Aorta (tissue), 5 donors: ENCODE measurements around the gene CD69. TPM values are rescaled to one million over a fixed set of nuclear protein-coding genes. Genes with fewer than 3 reads are reported as not detected.

ENCODE experiments used
- ATAC-seq: fragments of 200-7000 bp; cut with Tn5 transposase; one replicate; pipeline ENCODE4 v1.9.1; 2022; ENCODE audit warnings: moderate library complexity; ENCODE audit not compliant: low FRiP score
- DNase-seq, 2 donors: peaks; one replicate each; pipeline ENCODE4 v3.0.0-alpha.2; 2020
- H3K27ac ChIP-seq, 2 donors: one replicate each; pipeline ENCODE4 v1.5.1; 2013; ENCODE audit warnings: low read length in 2 of 2, mild to moderate bottlenecking in 2 of 2, moderate library complexity in 2 of 2, control low read depth in 1 of 2, inconsistent platforms in 1 of 2, low read depth in 1 of 2
- H3K27me3 ChIP-seq, 2 donors: one replicate each; pipeline ENCODE4 v1.6.1; 2013; ENCODE audit warnings: control low read depth in 1 of 2, low read length in 1 of 2, mild to moderate bottlenecking in 1 of 2, moderate library complexity in 1 of 2; ENCODE audit not compliant: insufficient read depth in 2 of 2, control insufficient read depth in 1 of 2
- H3K36me3 ChIP-seq, 2 donors: one replicate each; pipeline ENCODE4 v1.6.1; 2013; ENCODE audit warnings: control low read depth in 1 of 2, low read length in 1 of 2, mild to moderate bottlenecking in 1 of 2; ENCODE audit not compliant: insufficient read depth in 2 of 2, control insufficient read depth in 1 of 2
- H3K4me1 ChIP-seq, 2 donors: one replicate each; pipeline ENCODE4 v1.6.1; 2013; ENCODE audit warnings: low read length in 2 of 2, control low read depth in 1 of 2, mild to moderate bottlenecking in 1 of 2, moderate library complexity in 1 of 2; ENCODE audit not compliant: insufficient read depth in 2 of 2, control insufficient read depth in 1 of 2
- H3K4me3 ChIP-seq, 2 donors: one replicate each; pipeline ENCODE4 v1.5.1; 2013; ENCODE audit warnings: low read length in 2 of 2, control low read depth in 1 of 2, mild to moderate bottlenecking in 1 of 2
- H3K9me3 ChIP-seq: one replicate; pipeline ENCODE4 v1.6.1; 2013; ENCODE audit warnings: mild to moderate bottlenecking, low read length; ENCODE audit not compliant: control insufficient read depth
- WGBS, 2 donors: extraction: QIAGEN DNeasy Blood & Tissue Kit; methylation state at CpG; one replicate each; pipeline ENCODE4 v1.1.7; 2013; 5-methylcytosine and 5-hydroxymethylcytosine counted together
- intact Hi-C, 2 donors: fragments of 100-400 bp; cut with DNase I; formaldehyde crosslinking; loops; one replicate each; pipeline versions ENCODE4 v1.14.2 to v1.15.0; 2022
- polyA plus RNA-seq, 2 donors: library from polyadenylated mRNA; stranded (reverse); fragments of 200-250 nt; gene quantifications; one replicate each; pipeline ENCODE4 v1.2.3, GENCODE V29; 2013
- total RNA-seq, 2 donors: library from RNA; stranded (reverse); fragmentation: NEBNext Ultra II Directional; extraction: Animal tissue kit (Norgen Biotek cat#: 25700); gene quantifications; one replicate each; pipeline ENCODE4 v1.2.1, GENCODE V29; 2021
- donor health status: healthy with polysubstance abuse.
- donor health status: Bipolar disorder and iron deficiency.
- donor health status: DM: no; HTN: no; CAD: no.
- donor health status: DM: no; HTN: no; CAD: no.
- donor health status: DM: yes; HTN: yes; CAD: no.

Gene CD69
- total and polyA plus RNA-seq, 4 donors: 0.59 to 8.4 (median 4.4) TPM; not detected in 1

- Histone ChIP-seq H3K4me3 (no peak overlapping the region), H3K9me3 (no peaks in the 10 kb centered on the region), H3K27ac (no peak overlapping the region), H3K4me1 (no peaks in the 10 kb centered on the region), H3K36me3 (no peaks in the 10 kb centered on the region), H3K27me3 (peaks cover 0 to 3% of the 10 kb centered on the region in 2 donors)
- DNase-seq (no peak), ATAC-seq (no peak)
- 73 to 74% methylated on average over 3 of the region's 3 CpGs for WGBS, 2 donors
- intact Hi-C loops: loop anchor here in 1 of 2 donors (10.0 kb wide), 1 partner anchor 390 kb away; no protein-coding TSS in a partner anchor
Measured at GRCh38 chr12:9754099-9754927, 6.4 kb downstream of the CD69 start.

- H3K9me3 ChIP-seq: no peaks in the 10 kb centered on the region
- intact Hi-C loops: loop anchor here in 1 of 2 donors (10.0 kb wide), 1 partner anchor 391 kb away; no protein-coding TSS in a partner anchor
- H3K27ac ChIP-seq: no peak overlapping the region
- H3K27me3 ChIP-seq: peaks cover 0 to 3% of the 10 kb centered on the region in 2 donors
- DNase-seq: no peak
- WGBS, 2 donors: 6 to 14% methylated on average over 3 of the region's 3 CpGs
- no peaks in the 10 kb centered on the region for H3K36me3 ChIP-seq
- ATAC-seq: no peak
- H3K4me1 ChIP-seq: no peaks in the 10 kb centered on the region
- no peak overlapping the region for H3K4me3 ChIP-seq
Measured at GRCh38 chr12:9753498-9753897, 7.2 kb downstream of the CD69 start.

DNA sequence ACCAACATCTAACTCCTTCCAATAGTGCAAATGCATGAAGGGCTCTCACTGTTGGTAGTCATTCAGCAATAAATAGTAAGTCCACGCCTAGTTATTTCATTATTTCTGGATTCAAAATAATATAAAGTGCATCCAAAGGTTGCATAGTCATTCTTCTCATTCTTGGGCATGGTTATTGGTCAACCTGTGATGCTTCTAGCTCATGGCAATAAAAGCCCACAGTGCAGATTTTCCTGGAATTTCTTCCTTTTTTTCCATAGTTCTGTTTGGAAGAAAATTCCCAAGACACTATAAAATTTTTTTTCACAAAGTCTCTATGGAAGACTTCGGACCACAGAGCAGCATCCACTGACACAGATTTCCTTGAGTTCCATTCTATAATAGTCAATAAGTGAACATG, 7.6 kb downstream of the CD69 start:
- Histone ChIP-seq H3K36me3 (no peaks in the 10 kb centered on the region), H3K9me3 (no peaks in the 10 kb centered on the region), H3K4me3 (no peak overlapping the region), H3K27me3 (peaks cover 0 to 3% of the 10 kb centered on the region in 2 donors), H3K27ac (no peak overlapping the region), H3K4me1 (no peaks in the 10 kb centered on the region)
- no peak for DNase-seq
- intact Hi-C loops: loop anchor here in 1 of 2 donors (10.0 kb wide), 1 partner anchor 392 kb away; no protein-coding TSS in a partner anchor
- WGBS, 2 donors: 9 to 32% methylated on average over 2 of the region's 2 CpGs
- ATAC-seq: no peak

DNA sequence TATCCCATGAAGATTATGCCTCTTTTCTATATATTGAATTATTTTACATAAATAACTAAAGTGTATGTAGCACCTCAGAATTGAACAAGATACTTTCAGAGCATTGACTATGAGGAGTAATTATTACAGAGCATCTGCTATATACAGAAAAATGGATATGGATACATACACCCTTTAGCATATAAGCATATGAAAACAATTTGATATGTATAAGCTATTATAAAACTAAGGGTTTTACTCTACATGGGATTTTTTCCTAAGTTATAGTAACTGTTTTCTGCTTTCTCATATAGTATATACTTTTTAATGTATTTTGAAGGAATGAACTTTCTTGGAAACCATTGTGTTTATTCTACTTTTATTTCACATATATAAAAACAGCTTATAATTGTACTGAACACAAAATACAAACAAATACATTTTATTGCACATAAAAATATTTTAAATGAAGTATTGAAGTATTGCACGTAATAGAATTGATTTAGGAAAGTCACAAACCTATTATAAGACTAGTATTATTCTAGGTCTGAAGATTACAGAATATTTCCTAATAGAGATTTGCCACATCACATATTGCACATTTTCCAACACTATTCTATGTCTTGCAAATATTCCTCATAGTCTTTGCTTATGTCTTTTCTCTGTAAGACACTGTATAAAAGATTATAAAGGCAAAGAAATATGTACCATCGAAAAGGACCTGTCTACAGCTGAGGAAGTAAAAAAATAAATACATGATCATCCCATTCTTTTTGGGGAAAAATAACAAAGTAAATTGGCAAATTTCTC, 8.4 kb downstream of the CD69 start:
- DNase-seq: no peak
- no peaks in the 10 kb centered on the region for H3K9me3 ChIP-seq

DNA sequence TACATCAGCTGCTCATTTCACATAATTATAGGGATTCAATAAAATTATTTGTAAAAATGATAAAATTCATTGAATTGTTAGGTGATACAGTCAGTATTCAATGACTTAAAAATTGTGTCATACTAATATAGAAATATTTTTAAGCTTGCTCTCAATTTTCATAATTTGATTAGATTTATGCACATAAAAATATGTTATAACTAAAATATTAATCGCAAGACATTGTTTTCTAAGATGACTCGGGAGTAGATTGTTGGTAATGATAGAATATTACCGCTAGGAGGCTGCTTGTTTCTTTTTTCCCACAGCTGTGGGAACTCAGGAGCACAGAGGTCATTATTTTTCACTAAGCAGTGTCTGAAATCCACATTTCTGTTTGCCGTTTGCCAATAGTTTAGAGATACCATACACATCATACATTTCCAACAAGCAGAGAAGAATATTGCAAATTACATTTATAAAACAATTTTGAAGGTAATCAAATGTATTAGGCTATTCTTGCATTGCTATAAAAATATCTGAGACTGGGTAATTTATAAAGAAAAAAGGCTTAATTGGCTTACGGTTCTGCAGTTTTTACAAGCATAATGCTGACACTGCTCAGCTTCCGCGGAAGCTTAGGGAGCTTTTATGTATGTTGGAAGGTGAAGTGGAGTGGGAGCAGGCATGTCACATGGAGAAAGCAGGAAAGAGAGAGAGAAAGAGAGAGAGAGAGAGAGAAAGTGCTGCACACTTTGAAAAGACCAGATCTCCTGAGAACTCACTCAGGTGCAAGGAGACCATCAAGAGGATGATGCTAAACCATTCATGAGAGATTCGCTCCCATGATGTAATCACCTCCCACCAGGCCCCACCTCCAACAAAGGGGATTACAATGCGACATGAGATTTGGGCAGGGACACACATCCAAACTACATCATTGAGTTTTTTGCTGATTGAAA, 9.2 kb downstream of the CD69 start:
- ATAC-seq (no peak), DNase-seq (no peak)
- intact Hi-C loops: loop anchor here in 1 of 2 donors (10.0 kb wide), 1 partner anchor 393 kb away; no protein-coding TSS in a partner anchor
- Histone ChIP-seq H3K27me3 (peaks cover 0 to 3% of the 10 kb centered on the region in 2 donors), H3K36me3 (no peaks in the 10 kb centered on the region), H3K4me3 (no peak overlapping the region), H3K9me3 (no peaks in the 10 kb centered on the region), H3K4me1 (no peaks in the 10 kb centered on the region), H3K27ac (no peak overlapping the region)
- 34 to 39% methylated on average over 9 of the region's 9 CpGs for WGBS, 2 donors

More for the DNA sequence above, 8.4 kb downstream of the CD69 start:
- no peaks in the 10 kb centered on the region for H3K36me3 ChIP-seq
- H3K27me3 ChIP-seq: peaks cover 0 to 3% of the 10 kb centered on the region in 2 donors
- intact Hi-C loops: loop anchor here in 1 of 2 donors (10.0 kb wide), 1 partner anchor 392 kb away; no protein-coding TSS in a partner anchor
- H3K4me3 ChIP-seq: no peak overlapping the region
- WGBS, 2 donors: 78 to 87% methylated on average over 2 of the region's 2 CpGs
- ATAC-seq: no peak
- no peak overlapping the region for H3K27ac ChIP-seq
- H3K4me1 ChIP-seq: no peaks in the 10 kb centered on the region

GRCh38 chr12:9750276-9751203, 10.2 kb downstream of the CD69 start:
- intact Hi-C loops: loop anchor here in 1 of 2 donors (10.0 kb wide), 1 partner anchor 394 kb away; no protein-coding TSS in a partner anchor
- no peak for DNase-seq
- no peaks in the 10 kb centered on the region for H3K36me3 ChIP-seq
- H3K27me3 ChIP-seq: peaks cover 0 to 3% of the 10 kb centered on the region in 2 donors
- WGBS, 2 donors: 9 to 11% methylated on average over 20 of the region's 20 CpGs
- no peaks in the 10 kb centered on the region for H3K9me3 ChIP-seq
- ATAC-seq: peak; percentile 87
- H3K27ac ChIP-seq: no peak overlapping the region
- H3K4me1 ChIP-seq: no peaks in the 10 kb centered on the region
- H3K4me3 ChIP-seq: no peak overlapping the region

GRCh38 chr12:9749640-9750039, 11.1 kb downstream of the CD69 start:
- WGBS, 2 donors: 0 to 40% methylated on average over 1 of the region's 1 CpG
- no peaks in the 10 kb centered on the region for H3K36me3 ChIP-seq
- no peak for DNase-seq
- H3K4me3 ChIP-seq: no peak overlapping the region
- H3K4me1 ChIP-seq: no peaks in the 10 kb centered on the region
- H3K27ac ChIP-seq: no peak overlapping the region
- no peak for ATAC-seq
- H3K27me3 ChIP-seq: no peaks in the 10 kb centered on the region
- intact Hi-C loops: loop anchor here (5.0 to 10.0 kb wide), 2 partner anchors 178 to 395 kb away; no protein-coding TSS in a partner anchor
- H3K9me3 ChIP-seq: no peaks in the 10 kb centered on the region
